ENCODE data around the gene DTNB. TPM values are rescaled to one million over a fixed set of nuclear protein-coding genes. Genes with fewer than 3 reads are reported as not detected.

The DTNB gene
- total RNA-seq, 4 donors from 2014 or later, result 2.2 to 7.8 (median 3.9) TPM

- 76 to 92% methylated on average over 4 of the region's 4 CpGs for WGBS, 2 donors (ENCODE audit: low coverage in 1 of 2)
Measured at GRCh38 chr2:25437881-25438662, 235.3 kb downstream of the DTNB start.

GRCh38 chr2:25435421-25435820 lies 238.0 kb downstream of the DTNB start:
- Histone ChIP-seq H3K27me3 (no peaks in the 10 kb centered on the region), H3K4me1 (no peaks in the 10 kb centered on the region), H3K36me3 (no peaks in the 10 kb centered on the region), H3K4me3 (no peak overlapping the region), H3K27ac (no peak overlapping the region), H3K9me3 (no peaks in the 10 kb centered on the region)
- intact Hi-C loops (cut with DNase I; ENCODE audit: low total_unique reads), result no loop called here
- in situ Hi-C loops (cut with MboI; ENCODE audit: low pct_ligation_motif_present in 1 of 4, low pct_unique_long_range_greater_than_20kb in 1 of 4, low sequenced_read_pairs in 3 of 4), result no loop called here
- no peak for DNase-seq
- no peak for TF ChIP-seq POLR2AphosphoS5 (IDR thresholded peaks at IDR 0.05)
- TF ChIP-seq CTCF (IDR thresholded peaks at IDR 0.05), result no peak
- no peak for TF ChIP-seq EP300 (IDR thresholded peaks at IDR 0.05; ENCODE audit: low read depth)
- no peak for TF ChIP-seq POLR2A (IDR thresholded peaks at IDR 0.05)
- WGBS, 2 donors (ENCODE audit: low coverage in 1 of 2), result 94 to 100% methylated on average over 1 of the region's 1 CpG

More at GRCh38 chr2:25437881-25438662, 235.3 kb downstream of the DTNB start:
- Histone ChIP-seq H3K4me3 (no peak overlapping the region), H3K27me3 (no peaks in the 10 kb centered on the region), H3K9me3 (no peaks in the 10 kb centered on the region), H3K27ac (no peak overlapping the region), H3K4me1 (no peaks in the 10 kb centered on the region), H3K36me3 (no peaks in the 10 kb centered on the region)
- TF ChIP-seq POLR2AphosphoS5 (IDR thresholded peaks at IDR 0.05) (no peak), CTCF (IDR thresholded peaks at IDR 0.05) (no peak), EP300 (IDR thresholded peaks at IDR 0.05; ENCODE audit: low read depth) (no peak), POLR2A (IDR thresholded peaks at IDR 0.05) (no peak)
- no peak for DNase-seq
- in situ Hi-C loops (cut with MboI; ENCODE audit: low pct_ligation_motif_present in 1 of 4, low pct_unique_long_range_greater_than_20kb in 1 of 4, low sequenced_read_pairs in 3 of 4) (no loop called here), intact Hi-C loops (cut with DNase I; ENCODE audit: low total_unique reads) (no loop called here)

GRCh38 chr2:25431604-25432003 lies 241.8 kb downstream of the DTNB start:
- Histone ChIP-seq H3K27ac (no peak overlapping the region), H3K27me3 (no peaks in the 10 kb centered on the region), H3K4me3 (no peak overlapping the region), H3K4me1 (no peaks in the 10 kb centered on the region), H3K36me3 (no peaks in the 10 kb centered on the region), H3K9me3 (no peaks in the 10 kb centered on the region)
- in situ Hi-C loops (cut with MboI; ENCODE audit: low pct_ligation_motif_present in 1 of 4, low pct_unique_long_range_greater_than_20kb in 1 of 4, low sequenced_read_pairs in 3 of 4) (no loop called here), intact Hi-C loops (cut with DNase I; ENCODE audit: low total_unique reads) (no loop called here)
- TF ChIP-seq EP300 (IDR thresholded peaks at IDR 0.05; ENCODE audit: low read depth) (no peak), CTCF (IDR thresholded peaks at IDR 0.05) (no peak), POLR2AphosphoS5 (IDR thresholded peaks at IDR 0.05) (no peak), POLR2A (IDR thresholded peaks at IDR 0.05) (no peak)
- peak; percentile 16 for DNase-seq
- 72 to 80% methylated on average over 3 to 4 of the region's 4 CpGs for WGBS, 2 donors (ENCODE audit: low coverage in 1 of 2)

GRCh38 chr2:25430556-25430955 lies 242.8 kb downstream of the DTNB start:
- 86 to 90% methylated on average over 4 to 7 of the region's 7 CpGs for WGBS, 2 donors (ENCODE audit: low coverage in 1 of 2)
- Histone ChIP-seq H3K9me3 (no peaks in the 10 kb centered on the region), H3K4me1 (no peaks in the 10 kb centered on the region), H3K27ac (no peak overlapping the region), H3K36me3 (no peaks in the 10 kb centered on the region), H3K27me3 (no peaks in the 10 kb centered on the region), H3K4me3 (no peak overlapping the region)
- TF ChIP-seq EP300 (IDR thresholded peaks at IDR 0.05; ENCODE audit: low read depth) (no peak), CTCF (IDR thresholded peaks at IDR 0.05) (no peak), POLR2A (IDR thresholded peaks at IDR 0.05) (no peak), POLR2AphosphoS5 (IDR thresholded peaks at IDR 0.05) (no peak)
- in situ Hi-C loops (cut with MboI; ENCODE audit: low pct_ligation_motif_present in 1 of 4, low pct_unique_long_range_greater_than_20kb in 1 of 4, low sequenced_read_pairs in 3 of 4) (no loop called here), intact Hi-C loops (cut with DNase I; ENCODE audit: low total_unique reads) (no loop called here)
- no peak for DNase-seq
